WI38 (cell line): ENCODE data around the gene FAM162B.
"Not testable (repeated sequence)": the region's sequence is repeated elsewhere in the genome, so short reads cannot be mapped to it uniquely, and the experiment has no call there.

Source experiments
- H3K4me3 ChIP-seq: 2 replicates; pipeline ENCODE4 v1.5.1; 2011; ENCODE audit warnings: low read depth, mild to moderate bottlenecking, control low read depth, low read length
- CTCF ChIP-seq: IDR thresholded peaks from 2 replicates; pipeline ENCODE4 v1.5.1; 2012; ENCODE audit warnings: low read depth, mild to moderate bottlenecking, control low read depth, low read length

FAM162B gene

GRCh38 chr6:116763048-116763447, 2.5 kb downstream of the FAM162B start:
- no peak for TF ChIP-seq CTCF
- H3K4me3 ChIP-seq, result no peak overlapping the region

- TF ChIP-seq CTCF, result no peak
- H3K4me3 ChIP-seq, result no peak overlapping the region
Observed at GRCh38 chr6:116762235-116762634, 3.3 kb downstream of the FAM162B start.

- no peak for TF ChIP-seq CTCF
- no peak overlapping the region for H3K4me3 ChIP-seq
Observed at GRCh38 chr6:116761779-116762178, 3.7 kb downstream of the FAM162B start.

GRCh38 chr6:116745176-116745575, 20.3 kb downstream of the FAM162B start:
- no peak overlapping the region for H3K4me3 ChIP-seq
- no peak for TF ChIP-seq CTCF

- TF ChIP-seq CTCF, result no peak
- no peak overlapping the region for H3K4me3 ChIP-seq
Observed at GRCh38 chr6:116741571-116741970, 23.9 kb downstream of the FAM162B start.

GRCh38 chr6:116740486-116740885, 25.0 kb downstream of the FAM162B start:
- H3K4me3 ChIP-seq, result not testable (repeated sequence)

- no peak overlapping the region for H3K4me3 ChIP-seq
- no peak for TF ChIP-seq CTCF
Observed at GRCh38 chr6:116737004-116737403, 28.5 kb downstream of the FAM162B start.

- TF ChIP-seq CTCF, result no peak
Observed at GRCh38 chr6:116730513-116730912, 35.0 kb downstream of the FAM162B start.

More at GRCh38 chr6:116730513-116730912, 35.0 kb downstream of the FAM162B start:
- H3K4me3 ChIP-seq, result no peak overlapping the region
